ENCODE data around the gene OR2G3. TPM values are rescaled to one million over a fixed set of nuclear protein-coding genes. Genes with fewer than 3 reads are reported as not detected.

The OR2G3 gene
- total and polyA plus RNA-seq, 2 of the 8 experiments (the other 6 are each of a cell fraction or from before 2014, with no cell fraction given): not detected

- no peak overlapping the region for H3K18ac ChIP-seq (ENCODE audit: extremely low read depth, low read length)
- peaks cover 0 to 7% (median 4%) of the 10 kb centered on the region in 4 experiments; a peak in 6 of 7 replicates for H3K27me3 ChIP-seq (replicated peaks in 1 of 4; ENCODE audit: control insufficient read depth in 3 of 4, extremely low read depth in 1 of 4, insufficient read depth in 3 of 4, low read length in 3 of 4)
- DNase-seq (ENCODE audit: low read depth in 1 of 2, low spot score in 2 of 2): no peak
- no peak overlapping the region for H3K14ac ChIP-seq (ENCODE audit: insufficient read length)
- H2BK20ac ChIP-seq (ENCODE audit: low read length): no peak overlapping the region
- H4K8ac ChIP-seq (ENCODE audit: extremely low read depth, insufficient read depth, low read length): no peak overlapping the region
- peaks cover 0 to 5% (median 0%) of the 10 kb centered on the region in 4 experiments; a peak in 1 of 7 replicates for H3K4me1 ChIP-seq (replicated peaks in 1 of 4; ENCODE audit: control insufficient read depth in 3 of 4, insufficient read depth in 4 of 4, low read length in 3 of 4)
- H3K9me3 ChIP-seq (ENCODE audit: insufficient read depth in 2 of 2, low read depth in 1 of 2, low read length in 1 of 2): peaks cover 19 to 59% of the 10 kb centered on the region in 2 experiments
- H2BK5ac ChIP-seq (ENCODE audit: low read depth, low read length): no peak overlapping the region
- 0 out of 2 replicates have a peak, but pooled peaks cover 3% of the 10 kb centered on the region for H3K23me2 ChIP-seq (ENCODE audit: low read depth, low read length)
- no peak overlapping the region for H3K27ac ChIP-seq (ENCODE audit: low read depth, low read length)
- H4K91ac ChIP-seq (replicated peaks; ENCODE audit: insufficient read length, low read length): no peak overlapping the region
- H2AFZ ChIP-seq (ENCODE audit: low read length): no peak overlapping the region
- H3K56ac ChIP-seq (replicated peaks; ENCODE audit: insufficient read length, low read depth, low read length): no peak overlapping the region
- H3K79me2 ChIP-seq (ENCODE audit: control insufficient read depth in 1 of 2, insufficient read depth in 2 of 2, low read length in 2 of 2): no peaks in the 10 kb centered on the region
- ChIA-PET CTCF (ENCODE audit: partially characterized antibody) (interaction anchor here (1.0 kb wide), 1 partner anchor 10 kb away, joined by 3 read pairs; no protein-coding TSS in a partner anchor), POLR2A (ENCODE audit: partially characterized antibody) (no interaction called here)
- H3K79me1 ChIP-seq (ENCODE audit: low read depth, low read length): no peaks in the 10 kb centered on the region
- H2BK120ac ChIP-seq (replicated peaks; ENCODE audit: low read depth, low read length): no peak overlapping the region
- 67% methylated on average over 4 of the region's 4 CpGs; no CpG with 5 or more reads in 1 of the 2 experiments for WGBS, 2 experiments (ENCODE audit: extremely low coverage in 1 of 2, insufficient coverage in 1 of 2, insufficient read length in 1 of 2, insufficient replicate concordance in 2 of 2, low coverage in 1 of 2, low lambda C conversion rate in 2 of 2, missing lambda C conversion rate in 1 of 2)
- no peaks in the 10 kb centered on the region for H3K36me3 ChIP-seq (ENCODE audit: control insufficient read depth in 2 of 4, insufficient read depth in 4 of 4, low read length in 3 of 4)
- H3K4me2 ChIP-seq (ENCODE audit: insufficient read depth in 1 of 2, low read depth in 2 of 2, low read length in 2 of 2): peak overlapping the region in 1 of 2 experiments; percentile 61; a peak in 1 of 4 replicates
- H3K9ac ChIP-seq (replicated peaks in 1 of 4; ENCODE audit: extremely low read depth in 1 of 4, low read depth in 3 of 4, low read length in 3 of 4): no peak overlapping the region
- no peak overlapping the region for H3K23ac ChIP-seq (ENCODE audit: insufficient read length)
- H3K4me3 ChIP-seq (ENCODE audit: extremely low read depth in 1 of 4, insufficient read depth in 2 of 4, low read depth in 3 of 4, low read length in 4 of 4): no peak overlapping the region
- no peaks in the 10 kb centered on the region for H4K20me1 ChIP-seq (replicated peaks in 1 of 2; ENCODE audit: control insufficient read depth in 1 of 2, insufficient read depth in 2 of 2, low read length in 2 of 2)
- H2BK12ac ChIP-seq (ENCODE audit: low read depth, low read length): no peak overlapping the region
- no peak overlapping the region for H3K4ac ChIP-seq (replicated peaks; ENCODE audit: insufficient read length, low read depth, low read length)
- no peak overlapping the region for H2AK5ac ChIP-seq (ENCODE audit: low read depth, low read length)
- no peak for FAIRE-seq
- H2BK15ac ChIP-seq (ENCODE audit: low read length): no peak overlapping the region
- H4K5ac ChIP-seq (ENCODE audit: insufficient read length, low read depth, low read length): no peak overlapping the region
- TF ChIP-seq CTCF (IDR thresholded peaks at IDR 0.05; ENCODE audit: control extremely low read depth in 1 of 3, insufficient read depth in 1 of 3, low read depth in 1 of 3, low read length in 3 of 3): no peak
- TF ChIP-seq TAF1 (IDR thresholded peaks at IDR 0.05; ENCODE audit: low read depth, low read length): no peak
- no peak for TF ChIP-seq EZH2 (IDR thresholded peaks at IDR 0.05; ENCODE audit: low read depth, low read length, severe bottlenecking)
- TF ChIP-seq BRCA1 (IDR thresholded peaks at IDR 0.05; ENCODE audit: low read depth, low read length): no peak
- TF ChIP-seq HDAC2 (IDR thresholded peaks at IDR 0.05; ENCODE audit: borderline replicate concordance in 1 of 2, low read depth in 2 of 2, low read length in 2 of 2): no peak
- TF ChIP-seq CHD2 (IDR thresholded peaks at IDR 0.05; ENCODE audit: low read length): no peak
- no peak for TF ChIP-seq SIX5 (IDR thresholded peaks at IDR 0.05; ENCODE audit: low read depth, low read length)
- no peak for TF ChIP-seq CEBPB (IDR thresholded peaks at IDR 0.05; ENCODE audit: low read depth, low read length)
- TF ChIP-seq USF2 (IDR thresholded peaks at IDR 0.05; ENCODE audit: low read length): no peak
- TF ChIP-seq FOSL1 (IDR thresholded peaks at IDR 0.05; ENCODE audit: insufficient read depth, low read depth, low read length): no peak
Measured at GRCh38 chr1:247638011-247638410, 32.6 kb downstream of the OR2G3 start.

Measured in H1 (cell line).